ENCODE results near the gene TTF2.

DNA sequence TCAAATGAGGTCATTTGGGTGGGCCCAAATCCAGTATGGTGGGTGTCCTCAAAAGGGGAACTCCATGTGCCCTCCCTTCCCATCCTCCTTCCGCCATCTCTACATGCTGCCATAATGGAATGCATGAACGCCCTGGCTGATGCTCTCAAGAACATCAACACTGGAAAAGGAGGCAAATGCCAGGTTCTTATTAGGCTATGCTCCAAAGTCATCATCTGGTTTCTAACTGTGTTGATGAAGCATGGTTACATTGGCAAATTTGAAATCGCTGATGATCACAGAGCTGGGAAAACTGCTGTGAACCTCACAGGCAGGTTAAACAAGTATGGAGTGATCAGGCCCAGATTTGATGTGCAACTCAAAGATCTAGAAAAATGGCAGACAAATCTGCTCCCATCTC is 78.0 kb downstream of the TTF2 start:
- TF ChIP-seq CTCF (IDR thresholded peaks at IDR 0.05 in 4 of 5, conservative IDR thresholded peaks at IDR 0.05 in 1 of 5), result no peak
- TF ChIP-seq POLR2A (IDR thresholded peaks at IDR 0.05), result no peak
